OCI-LY1 (cell line): Measurements from ENCODE around the gene AAK1.

Experiments used
- H2AFZ ChIP-seq: fragments of 200-600 bp; sonication (generic), shearing (Covaris generic); 2 replicates; pipeline ENCODE4 v1.6.0; 2014; ENCODE audit warnings: antibody characterized with exemption, mild to moderate bottlenecking, low read length
- H3F3A ChIP-seq: fragments of 200-600 bp; sonication (generic), shearing (Covaris generic); 2 replicates; pipeline ENCODE4 v1.6.0; 2014; ENCODE audit warnings: mild to moderate bottlenecking, antibody characterized with exemption, low read length, moderate library complexity; ENCODE audit not compliant: insufficient read depth
- H3K27ac ChIP-seq: fragments of 200-600 bp; sonication (generic); 2 replicates; pipeline ENCODE4 v1.5.1; 2014; ENCODE audit warnings: low read length, mixed run types, mild to moderate bottlenecking, low read depth; ENCODE audit not compliant: poor library complexity, severe bottlenecking
- H3K27me3 ChIP-seq: fragments of 200-600 bp; sonication (generic); 2 replicates; pipeline ENCODE4 v1.6.0; 2014; ENCODE audit warnings: antibody characterized with exemption, mild to moderate bottlenecking, low read length, moderate library complexity; ENCODE audit not compliant: insufficient read depth
- H3K36me3 ChIP-seq: fragments of 200-600 bp; sonication (generic); 2 replicates; pipeline ENCODE4 v1.6.1; 2014; ENCODE audit warnings: mild to moderate bottlenecking, antibody characterized with exemption, low read length, moderate library complexity, mixed read lengths; ENCODE audit not compliant: insufficient read depth
- H3K4me1 ChIP-seq: fragments of 200-600 bp; sonication (generic); 2 replicates; pipeline ENCODE4 v1.5.1; 2014; ENCODE audit warnings: mild to moderate bottlenecking, low read length, moderate library complexity; ENCODE audit not compliant: insufficient read depth, severe bottlenecking
- H3K4me2 ChIP-seq: fragments of 200-600 bp; sonication (generic), shearing (Covaris generic); 2 replicates; pipeline ENCODE4 v1.6.1; 2014; ENCODE audit warnings: low read length
- H3K4me3 ChIP-seq: fragments of 200-600 bp; sonication (generic); 2 replicates; pipeline ENCODE4 v1.5.1; 2014; ENCODE audit warnings: low read length, low read depth, mild to moderate bottlenecking, mixed read lengths; ENCODE audit not compliant: poor library complexity, severe bottlenecking
- H3K79me2 ChIP-seq: fragments of 200-600 bp; shearing (Covaris generic); 2 replicates; pipeline ENCODE4 v1.6.1; 2016; ENCODE audit warnings: mixed run types, low read length, mixed read lengths; ENCODE audit not compliant: insufficient read depth
- H3K9ac ChIP-seq: fragments of 200-600 bp; sonication (generic), shearing (Covaris generic); 2 replicates; pipeline ENCODE4 v1.6.1; 2014; ENCODE audit warnings: mild to moderate bottlenecking, low read length, mixed read lengths
- H3K9me2 ChIP-seq: fragments of 200-600 bp; sonication (generic), shearing (Covaris generic); 2 replicates; pipeline ENCODE4 v1.6.1; 2014; ENCODE audit warnings: low read depth, mild to moderate bottlenecking, low read length, mixed read lengths
- H3K9me3 ChIP-seq: fragments of 200-600 bp; shearing (Covaris generic); 2 replicates; pipeline ENCODE4 v1.6.1; 2014; ENCODE audit warnings: low read length, mixed read lengths
- H4K20me1 ChIP-seq: fragments of 200-600 bp; sonication (generic), shearing (Covaris generic); 2 replicates; pipeline ENCODE4 v1.6.0; 2016; ENCODE audit warnings: mild to moderate bottlenecking, low read length; ENCODE audit not compliant: insufficient read depth
- CTCF ChIP-seq: fragments of 200-600 bp; sonication (generic), shearing (Covaris generic); IDR thresholded peaks from 2 replicates; pipeline ENCODE4 v1.5.1; 2017; ENCODE audit warnings: mild to moderate bottlenecking, antibody characterized with exemption, low read length, moderate library complexity, mixed read lengths
- EZH2 ChIP-seq: fragments of 200-600 bp; sonication (generic), shearing (Covaris generic); IDR thresholded peaks from 2 replicates; pipeline ENCODE4 v1.8.0; 2017; ENCODE audit warnings: borderline replicate concordance, mixed run types, mild to moderate bottlenecking, antibody characterized with exemption, low read length, moderate library complexity, mixed read lengths

Gene AAK1

GRCh38 chr2:69689466-69689865, 45.9 kb upstream of the AAK1 start:
- Histone ChIP-seq H3K9ac (no peak overlapping the region), H3K9me3 (no peaks in the 10 kb centered on the region), H3K4me2 (no peak overlapping the region), H3K4me3 (no peak overlapping the region), H3K27ac (no peak overlapping the region), H3K4me1 (peaks cover 27% of the 10 kb centered on the region), H4K20me1 (no peaks in the 10 kb centered on the region), H3K36me3 (no peaks in the 10 kb centered on the region), H3K79me2 (no peaks in the 10 kb centered on the region), H3K27me3 (no peaks in the 10 kb centered on the region), H3K9me2 (no peaks in the 10 kb centered on the region), H2AFZ (no peak overlapping the region), H3F3A (0 out of 2 replicates have a peak, but pooled peaks cover 3% of the 10 kb centered on the region)
- TF ChIP-seq CTCF (no peak), EZH2 (no peak)

- Histone ChIP-seq H3K27ac (no peak overlapping the region), H3K4me1 (peaks cover 16% of the 10 kb centered on the region), H3K9ac (no peak overlapping the region), H4K20me1 (no peaks in the 10 kb centered on the region), H3K4me2 (no peak overlapping the region), H2AFZ (no peak overlapping the region), H3K36me3 (no peaks in the 10 kb centered on the region), H3K4me3 (no peak overlapping the region), H3F3A (0 out of 2 replicates have a peak, but pooled peaks cover 3% of the 10 kb centered on the region), H3K27me3 (no peaks in the 10 kb centered on the region), H3K9me2 (no peaks in the 10 kb centered on the region), H3K79me2 (no peaks in the 10 kb centered on the region), H3K9me3 (no peaks in the 10 kb centered on the region)
- TF ChIP-seq CTCF, result no peak
- no peak for TF ChIP-seq EZH2
These were observed 44.6 kb upstream of the AAK1 start for GRCh38 chr2:69687971-69688611.

GRCh38 chr2:69686813-69687212, 43.3 kb upstream of the AAK1 start:
- H3K27ac ChIP-seq, result no peak overlapping the region
- TF ChIP-seq CTCF (no peak), EZH2 (no peak)
- 0 out of 2 replicates have a peak, but pooled peaks cover 3% of the 10 kb centered on the region for H3F3A ChIP-seq
- H4K20me1 ChIP-seq, result no peaks in the 10 kb centered on the region
- no peak overlapping the region for H3K4me2 ChIP-seq
- no peaks in the 10 kb centered on the region for H3K36me3 ChIP-seq
- no peak overlapping the region for H3K4me3 ChIP-seq
- no peak overlapping the region for H2AFZ ChIP-seq
- H3K4me1 ChIP-seq, result peaks cover 4% of the 10 kb centered on the region
- H3K9me2 ChIP-seq, result no peaks in the 10 kb centered on the region
- no peaks in the 10 kb centered on the region for H3K79me2 ChIP-seq
- no peak overlapping the region for H3K9ac ChIP-seq
- H3K9me3 ChIP-seq, result no peaks in the 10 kb centered on the region
- no peaks in the 10 kb centered on the region for H3K27me3 ChIP-seq
